GM23248 (cell line): ENCODE measurements around the gene ZBTB16. TPM values are rescaled to one million over a fixed set of nuclear protein-coding genes. Genes with fewer than 3 reads are reported as not detected.

Experiments
- DNase-seq: peaks from one replicate; pipeline ENCODE4 v3.0.0-alpha.2; 2015
- H2AFZ ChIP-seq: fragments of 200-600 bp; sonication (generic); 2 replicates; pipeline ENCODE4 v1.6.1; 2016; ENCODE audit warnings: antibody characterized with exemption
- H3F3A ChIP-seq: fragments of 200-600 bp; sonication (generic); 2 replicates; pipeline ENCODE4 v1.6.1; 2016; ENCODE audit warnings: mild to moderate bottlenecking, antibody characterized with exemption, mixed run types; ENCODE audit not compliant: insufficient read depth
- H3K27ac ChIP-seq: fragments of 200-600 bp; sonication (generic); 2 replicates; pipeline ENCODE4 v1.5.1; 2016; ENCODE audit warnings: mild to moderate bottlenecking
- H3K27me3 ChIP-seq: fragments of 200-600 bp; sonication (generic); replicated peaks from 2 replicates; pipeline ENCODE4 v1.6.1; 2016; ENCODE audit warnings: mild to moderate bottlenecking; ENCODE audit not compliant: insufficient read depth
- H3K36me3 ChIP-seq: fragments of 200-600 bp; sonication (generic); 2 replicates; pipeline ENCODE4 v1.6.1; 2016; ENCODE audit warnings: low read depth, mild to moderate bottlenecking
- H3K4me1 ChIP-seq: fragments of 200-600 bp; sonication (generic); 2 replicates; pipeline ENCODE4 v1.6.1; 2016; ENCODE audit warnings: mild to moderate bottlenecking; ENCODE audit not compliant: insufficient read depth
- H3K4me2 ChIP-seq: fragments of 200-600 bp; sonication (generic); one replicate; pipeline ENCODE4 v1.6.1; 2016; ENCODE audit warnings: mild to moderate bottlenecking; ENCODE audit not compliant: unreplicated experiment
- H3K4me3 ChIP-seq: fragments of 200-600 bp; sonication (generic); 2 replicates; pipeline ENCODE4 v1.5.1; 2016; ENCODE audit warnings: mild to moderate bottlenecking
- H3K79me2 ChIP-seq: fragments of 200-600 bp; sonication (generic); 2 replicates; pipeline ENCODE4 v1.6.1; 2016; ENCODE audit warnings: mild to moderate bottlenecking; ENCODE audit not compliant: insufficient read depth
- H3K9ac ChIP-seq: fragments of 200-600 bp; sonication (generic); 2 replicates; pipeline ENCODE4 v1.6.1; 2016; ENCODE audit warnings: mild to moderate bottlenecking
- H3K9me2 ChIP-seq: fragments of 200-600 bp; sonication (generic); 2 replicates; pipeline ENCODE4 v1.6.1; 2016; ENCODE audit warnings: mixed run types, mild to moderate bottlenecking, moderate library complexity; ENCODE audit not compliant: insufficient read depth
- H3K9me3 ChIP-seq: fragments of 200-600 bp; sonication (generic); one replicate; pipeline ENCODE4 v1.6.1; 2017; ENCODE audit warnings: low read depth
- H4K20me1 ChIP-seq: fragments of 200-600 bp; sonication (generic); 2 replicates; pipeline ENCODE4 v1.6.0; 2016; ENCODE audit not compliant: insufficient read depth
- EZH2 ChIP-seq: fragments of 200-600 bp; sonication (generic); IDR thresholded peaks from 2 replicates; pipeline ENCODE4 v1.6.1; 2018; ENCODE audit warnings: antibody characterized with exemption, mild to moderate bottlenecking; ENCODE audit not compliant: insufficient read depth, poor library complexity, severe bottlenecking
- EZH2phosphoT487 ChIP-seq: fragments of 200-600 bp; sonication (generic); IDR thresholded peaks from 2 replicates; pipeline ENCODE4 v1.6.1; 2018; ENCODE audit warnings: antibody characterized with exemption, moderate library complexity, mild to moderate bottlenecking, low read depth; ENCODE audit not compliant: insufficient read depth
- WGBS, 2 experiments: methylation state at CpG; one replicate each; pipeline ENCODE4 v1.1.6; 2015 to 2017; ENCODE audit warnings: low lambda C conversion rate in 2 of 2, low coverage in 1 of 2; ENCODE audit errors: missing lambda C conversion rate in 2 of 2; 5-methylcytosine and 5-hydroxymethylcytosine counted together
- in situ Hi-C: fragments of 300-500 bp; cut with MboI; formaldehyde crosslinking; loops from 2 replicates; pipeline ENCODE4 v1.15.0; 2020
- polyA plus RNA-seq: library from polyadenylated mRNA; unstranded; fragments of >200 nt; fragmentation: Nextera tagmentation; extraction: Ambion mirVana; gene quantifications from 2 replicates; pipeline ENCODE4 v1.2.1, GENCODE V29; 2016
- total RNA-seq: library from RNA; depleted of rRNA; stranded (reverse); fragments of >200 nt; shearing (Covaris generic); gene quantifications from 2 replicates; pipeline ENCODE4 v1.2.3, GENCODE V29; 2014

The ZBTB16 gene
- total and polyA plus RNA-seq, 2 experiments from 2014 or later = not detected

DNA sequence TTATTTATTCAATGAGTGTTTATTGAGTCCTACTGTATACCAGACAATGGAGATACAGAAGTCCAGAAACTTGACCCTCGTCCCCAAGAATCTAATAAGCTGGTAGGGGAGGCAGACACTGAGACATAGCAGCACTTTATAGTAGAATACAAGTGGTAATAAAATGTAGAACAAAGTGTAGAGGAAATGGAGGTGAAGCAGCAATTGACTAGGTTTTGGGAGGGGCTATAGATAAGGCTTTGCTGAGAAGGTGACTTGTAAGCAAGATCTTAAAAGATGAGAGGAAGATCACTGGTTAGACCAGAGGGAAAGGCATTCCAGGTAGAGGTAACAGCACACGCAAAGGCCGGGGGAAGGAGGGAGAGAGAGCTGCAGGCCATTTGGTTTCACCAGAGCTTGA is 57.3 kb downstream of the ZBTB16 start:
- Histone ChIP-seq H3K36me3 (no peaks in the 10 kb centered on the region), H3K4me3 (no peak overlapping the region), H3K9me3 (no peaks in the 10 kb centered on the region), H3K9me2 (no peaks in the 10 kb centered on the region), H3K9ac (no peak overlapping the region), H3K27me3 (peaks cover 52% of the 10 kb centered on the region), H3K79me2 (no peaks in the 10 kb centered on the region), H3K4me1 (no peaks in the 10 kb centered on the region), H3F3A (no peaks in the 10 kb centered on the region), H3K27ac (no peak overlapping the region), H2AFZ (no peak overlapping the region), H4K20me1 (no peaks in the 10 kb centered on the region), H3K4me2 (no peak overlapping the region)
- TF ChIP-seq EZH2 (no peak), EZH2phosphoT487 (no peak)
- 75% methylated on average over 3 of the region's 3 CpGs for WGBS, 2 experiments
- DNase-seq = no peak
- in situ Hi-C loops = no loop called here

- Histone ChIP-seq H3K4me3 (no peak overlapping the region), H3K9me2 (no peaks in the 10 kb centered on the region), H3K27me3 (peaks cover 30% of the 10 kb centered on the region), H3K4me2 (no peak overlapping the region), H3F3A (no peaks in the 10 kb centered on the region), H3K79me2 (no peaks in the 10 kb centered on the region), H2AFZ (no peak overlapping the region), H4K20me1 (no peaks in the 10 kb centered on the region), H3K27ac (no peak overlapping the region), H3K9me3 (no peaks in the 10 kb centered on the region), H3K4me1 (no peaks in the 10 kb centered on the region), H3K36me3 (no peaks in the 10 kb centered on the region), H3K9ac (no peak overlapping the region)
- TF ChIP-seq EZH2 (no peak), EZH2phosphoT487 (no peak)
- DNase-seq = no peak
- in situ Hi-C loops = no loop called here
- 78 to 80% methylated on average over 8 of the region's 8 CpGs for WGBS, 2 experiments
Observed at GRCh38 chr11:114120606-114121005, 61.1 kb downstream of the ZBTB16 start.

DNA sequence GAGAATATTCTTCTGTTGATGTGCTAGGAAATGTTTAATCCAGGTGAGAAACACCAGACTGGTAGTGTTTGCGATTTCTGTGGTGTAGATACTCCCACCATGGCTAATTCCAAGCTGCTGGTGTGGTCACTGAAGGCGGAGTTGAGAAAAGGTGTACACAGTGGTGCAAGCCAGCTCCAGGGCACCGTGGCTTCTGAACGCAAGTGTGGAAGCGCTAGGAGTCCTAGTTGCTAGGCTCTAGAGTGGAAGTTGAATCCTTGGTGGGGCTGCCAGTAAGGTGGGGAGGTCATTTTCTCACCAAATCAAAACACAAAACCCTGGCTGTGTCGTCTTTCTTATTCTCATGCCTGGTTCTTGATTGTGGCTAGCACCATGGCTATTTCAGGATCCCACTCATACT is 61.6 kb downstream of the ZBTB16 start:
- Histone ChIP-seq H3K4me3 (no peak overlapping the region), H3K36me3 (no peaks in the 10 kb centered on the region), H4K20me1 (no peaks in the 10 kb centered on the region), H3K9me3 (no peaks in the 10 kb centered on the region), H3K27me3 (peaks cover 30% of the 10 kb centered on the region), H3K4me2 (no peak overlapping the region), H3K9ac (no peak overlapping the region), H3F3A (no peaks in the 10 kb centered on the region), H3K9me2 (no peaks in the 10 kb centered on the region), H3K27ac (no peak overlapping the region), H3K79me2 (no peaks in the 10 kb centered on the region), H3K4me1 (no peaks in the 10 kb centered on the region), H2AFZ (no peak overlapping the region)
- 78 to 81% methylated on average over 6 of the region's 6 CpGs for WGBS, 2 experiments
- DNase-seq = no peak
- in situ Hi-C loops = no loop called here
- TF ChIP-seq EZH2 (no peak), EZH2phosphoT487 (no peak)

- Histone ChIP-seq H3K4me3 (no peak overlapping the region), H3K9ac (no peak overlapping the region), H3K27ac (no peak overlapping the region), H3F3A (no peaks in the 10 kb centered on the region), H3K4me2 (no peak overlapping the region), H3K36me3 (no peaks in the 10 kb centered on the region), H3K9me2 (no peaks in the 10 kb centered on the region), H3K79me2 (no peaks in the 10 kb centered on the region), H3K4me1 (no peaks in the 10 kb centered on the region), H3K9me3 (no peaks in the 10 kb centered on the region), H3K27me3 (peaks cover 22% of the 10 kb centered on the region), H2AFZ (no peak overlapping the region), H4K20me1 (no peaks in the 10 kb centered on the region)
- no peak for DNase-seq
- in situ Hi-C loops = no loop called here
- 57 to 61% methylated on average over 6 of the region's 6 CpGs for WGBS, 2 experiments
- TF ChIP-seq EZH2phosphoT487 (no peak), EZH2 (no peak)
Observed at GRCh38 chr11:114121804-114122504, 62.4 kb downstream of the ZBTB16 start.

DNA sequence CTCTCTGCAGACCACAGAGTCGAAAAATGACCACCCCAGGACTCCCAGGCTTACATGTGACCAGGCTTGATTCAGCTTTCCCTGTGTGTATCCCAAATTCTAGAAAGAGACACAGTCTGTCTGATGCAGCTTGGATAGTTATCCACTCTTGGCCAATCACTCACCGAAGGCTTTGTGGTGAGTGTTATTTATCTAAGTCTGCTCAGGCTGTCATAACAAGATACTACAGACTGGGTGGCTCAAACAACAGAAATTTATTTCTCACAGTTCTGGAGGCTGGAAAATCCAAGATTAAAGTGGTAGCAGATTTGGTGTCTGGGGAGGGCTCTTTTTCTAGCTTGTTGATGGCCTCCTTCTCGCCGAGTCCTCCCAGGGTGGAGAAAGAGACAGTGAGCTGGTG is 63.2 kb downstream of the ZBTB16 start:
- no peak for DNase-seq
- in situ Hi-C loops = no loop called here
- 37 to 39% methylated on average over 4 of the region's 4 CpGs for WGBS, 2 experiments

More for the DNA sequence above, 63.2 kb downstream of the ZBTB16 start:
- no peaks in the 10 kb centered on the region for H3K79me2 ChIP-seq
- H3K4me1 ChIP-seq = no peaks in the 10 kb centered on the region
- no peak overlapping the region for H2AFZ ChIP-seq
- no peak overlapping the region for H3K4me3 ChIP-seq
- H3K9ac ChIP-seq = no peak overlapping the region
- peaks cover 17% of the 10 kb centered on the region; the same call in 1 of the 2 replicates for H3K27me3 ChIP-seq
- no peaks in the 10 kb centered on the region for H3K9me2 ChIP-seq
- H3K36me3 ChIP-seq = no peaks in the 10 kb centered on the region
- no peaks in the 10 kb centered on the region for H4K20me1 ChIP-seq
- TF ChIP-seq EZH2 = no peak
- TF ChIP-seq EZH2phosphoT487 = no peak
- no peak overlapping the region for H3K27ac ChIP-seq
- no peaks in the 10 kb centered on the region for H3K9me3 ChIP-seq
- H3F3A ChIP-seq = no peaks in the 10 kb centered on the region
- H3K4me2 ChIP-seq = no peak overlapping the region
